Cardiac septum (tissue), 1 donor: ENCODE measurements around the gene MSH4. TPM values are rescaled to one million over a fixed set of nuclear protein-coding genes. Genes with fewer than 3 reads are reported as not detected.
A peak's percentile ranks its signal among the peaks of the same experiment; 100 is the strongest.
"Not testable (repeated sequence)": the region's sequence is repeated elsewhere in the genome, so short reads cannot be mapped to it uniquely, and the experiment has no call there.

ENCODE experiments used
- DNase-seq: peaks from one replicate; pipeline ENCODE4 v3.0.0-alpha.2; 2020; ENCODE audit warnings: low spot score
- intact Hi-C: fragments of 100-400 bp; cut with DNase I; formaldehyde crosslinking; loops from one replicate; pipeline ENCODE4 v1.14.0; 2022
- long read RNA-seq: library from polyadenylated mRNA; unstranded; transcript quantifications from one replicate; pipeline ENCODE4 v2.0.0, GENCODE V29; 2021
- total RNA-seq: library from RNA; stranded (reverse); fragmentation: NEBNext Ultra II Directional; extraction: Animal tissue kit (Norgen Biotek cat#: 25700); gene quantifications from one replicate; pipeline ENCODE4 v1.2.1, GENCODE V29; 2021
- donor health status: DM: no; HTN: no; CAD: no.

MSH4 gene
- total RNA-seq = 0.81 TPM
- long read RNA-seq, partial matches to known transcripts = 0 of 1 reads
- long read RNA-seq, other reads (novel, unspliced or antisense) = 1 of 1 reads

DNA sequence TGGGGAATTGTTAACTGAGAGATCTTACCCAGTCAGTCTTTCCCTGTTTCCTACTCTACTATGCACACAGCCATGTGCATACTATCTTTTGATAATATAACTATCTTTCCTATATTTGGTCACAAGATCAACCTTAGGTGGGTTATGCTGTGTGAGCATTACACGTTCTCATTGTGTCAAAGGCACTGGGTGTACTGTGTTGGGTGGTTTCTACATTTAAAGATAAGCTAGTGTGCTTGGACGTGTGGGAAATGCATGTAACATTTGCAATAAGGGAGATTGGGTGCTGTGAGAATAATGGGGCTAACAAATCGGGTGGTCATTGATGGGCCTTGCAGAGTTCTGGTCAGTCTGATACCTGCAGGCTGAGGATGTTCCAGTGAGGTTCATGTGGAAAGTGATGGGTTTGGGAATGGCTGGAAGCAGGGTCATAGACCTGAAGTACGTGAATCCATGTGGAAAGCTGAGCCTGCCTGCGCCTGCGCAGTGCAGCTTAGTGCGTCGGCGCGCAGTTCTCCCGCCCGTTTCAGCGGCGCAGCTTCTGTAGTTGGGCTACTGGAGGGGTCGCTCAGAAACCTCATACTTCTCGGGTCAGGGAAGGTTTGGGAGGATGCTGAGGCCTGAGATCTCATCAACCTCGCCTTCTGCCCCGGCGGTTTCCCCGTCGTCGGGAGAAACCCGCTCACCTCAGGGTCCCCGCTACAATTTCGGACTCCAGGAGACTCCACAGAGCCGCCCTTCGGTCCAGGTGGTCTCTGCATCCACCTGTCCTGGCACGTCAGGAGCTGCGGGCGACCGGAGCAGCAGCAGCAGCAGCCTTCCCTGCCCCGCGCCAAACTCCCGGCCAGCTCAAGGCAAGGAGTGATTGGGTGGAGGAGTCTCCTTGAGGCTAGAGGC lies at the start of gene MSH4:
TSS of gene MSH4 (plus strand) at position 507 of the 897 bp plus-strand sequence. CDS start at position 611, 104 bp downstream.
- no peak for DNase-seq
- intact Hi-C loops = no loop called here

GRCh38 chr1:75757210-75757609 lies 39.5 kb upstream of the MSH4 start:
- intact Hi-C loops, DNase-seq: not testable (repeated sequence)

DNA sequence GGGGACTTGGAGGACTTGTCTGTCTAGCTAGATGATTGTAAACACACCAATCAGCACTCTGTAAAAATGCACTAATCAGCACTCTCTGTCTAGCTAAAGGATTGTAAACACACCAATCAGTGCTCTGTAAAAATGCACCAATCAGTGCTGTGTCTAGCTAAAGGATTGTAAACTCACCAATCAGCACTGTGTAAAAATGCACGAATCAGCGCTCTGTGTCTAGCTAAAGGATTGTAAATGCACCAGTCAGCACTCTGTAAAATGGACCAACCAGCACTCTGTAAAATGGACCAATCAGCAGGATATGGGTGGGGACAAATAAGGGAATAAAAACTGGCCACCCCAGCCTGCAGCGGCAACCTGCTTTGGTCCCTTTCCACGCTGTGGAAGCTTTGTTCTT lies 38.1 kb upstream of the MSH4 start:
- intact Hi-C loops = not testable (repeated sequence)

DNA sequence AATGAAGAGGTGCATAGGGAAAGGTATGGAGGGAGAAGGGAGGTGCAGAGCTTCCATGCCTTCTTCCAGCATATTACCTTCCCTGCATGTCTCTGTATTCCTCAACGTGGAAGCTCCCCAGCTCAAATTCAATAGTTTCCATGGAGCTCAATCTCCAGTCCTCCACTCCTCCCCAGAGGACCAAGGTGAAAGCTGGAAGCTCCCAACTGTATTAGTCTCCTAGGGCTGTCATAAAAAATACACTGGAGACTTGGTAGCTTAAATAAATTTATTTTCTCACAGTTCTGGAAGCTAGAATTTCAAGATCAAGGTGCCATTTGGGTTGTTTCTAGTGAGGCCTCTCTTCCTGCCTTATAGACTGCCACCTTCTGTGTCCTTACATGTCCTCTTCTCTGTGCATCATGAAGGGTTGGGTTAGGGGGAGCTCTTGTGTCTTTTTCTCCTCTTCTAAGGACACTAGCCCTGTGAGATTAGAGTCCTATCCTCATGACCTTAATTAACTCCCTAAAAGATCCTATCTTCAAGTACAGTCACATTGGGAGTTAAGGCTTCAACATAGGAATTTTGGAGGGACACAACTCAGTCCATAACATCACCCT lies 32.5 kb upstream of the MSH4 start:
- intact Hi-C loops = no loop called here
- DNase-seq = no peak

More for the DNA sequence above, 38.1 kb upstream of the MSH4 start:
- not testable (repeated sequence) for DNase-seq

DNA sequence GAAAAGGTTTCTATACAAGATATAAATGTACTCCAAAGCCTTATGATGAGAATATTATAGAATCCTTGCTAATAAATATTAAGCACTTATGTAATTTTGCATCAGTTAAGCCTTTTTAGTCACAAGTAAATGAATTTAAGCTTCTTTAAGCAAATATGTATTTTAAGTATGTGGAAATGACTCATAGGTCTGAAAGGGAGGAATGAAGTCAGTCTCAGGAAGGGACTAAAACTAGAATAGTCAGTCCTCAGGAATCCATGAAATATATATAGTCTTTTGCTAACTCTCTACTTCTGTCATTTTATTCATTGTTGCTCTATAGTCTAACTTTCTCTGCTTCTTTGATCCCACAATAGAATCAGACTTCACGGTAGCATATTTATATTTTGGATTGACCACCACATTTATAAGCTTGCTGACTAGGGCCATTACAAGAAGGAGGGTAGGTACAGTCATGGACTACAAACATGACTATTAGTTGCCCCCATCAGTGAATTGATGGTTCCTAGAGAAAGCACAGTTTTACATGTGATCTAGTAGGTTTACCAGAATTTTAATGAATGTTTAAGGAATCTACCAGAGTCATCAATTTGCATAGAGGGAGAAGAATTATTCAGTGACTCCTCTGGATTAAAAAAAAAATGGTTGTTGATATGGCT lies 30.9 kb upstream of the MSH4 start:
- intact Hi-C loops = no loop called here
- DNase-seq = no peak

- DNase-seq = no peak
- intact Hi-C loops = no loop called here
Observed at GRCh38 chr1:75768016-75768415, 28.7 kb upstream of the MSH4 start.

GRCh38 chr1:75770761-75771160 lies 25.9 kb upstream of the MSH4 start:
- no peak for DNase-seq
- intact Hi-C loops = no loop called here

DNA sequence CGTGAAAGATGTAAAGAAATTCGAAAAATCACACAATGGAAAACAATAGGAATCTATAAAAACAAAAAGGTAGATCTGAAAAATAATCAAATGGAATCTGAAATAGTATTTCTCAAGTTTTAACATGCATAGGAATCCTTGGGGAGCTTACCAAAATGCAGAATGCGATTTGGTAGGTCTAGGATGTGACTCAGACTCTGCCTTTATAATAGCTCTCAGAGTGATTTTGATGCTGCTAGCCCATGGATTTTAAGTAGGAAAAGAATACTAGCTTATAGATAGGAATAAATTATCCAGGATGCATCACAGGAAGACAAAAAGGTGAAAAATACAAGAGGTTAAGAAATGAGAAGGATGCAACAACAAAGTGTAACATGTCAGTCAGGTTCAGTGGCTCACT lies 24.7 kb upstream of the MSH4 start:
- no peak for DNase-seq
- intact Hi-C loops = no loop called here

- not testable (repeated sequence) for DNase-seq
Observed at GRCh38 chr1:75777812-75778211, 18.9 kb upstream of the MSH4 start.

GRCh38 chr1:75778694-75779093 lies 18.0 kb upstream of the MSH4 start:
- intact Hi-C loops = not testable (repeated sequence)

More at GRCh38 chr1:75777812-75778211, 18.9 kb upstream of the MSH4 start:
- intact Hi-C loops = not testable (repeated sequence)

DNA sequence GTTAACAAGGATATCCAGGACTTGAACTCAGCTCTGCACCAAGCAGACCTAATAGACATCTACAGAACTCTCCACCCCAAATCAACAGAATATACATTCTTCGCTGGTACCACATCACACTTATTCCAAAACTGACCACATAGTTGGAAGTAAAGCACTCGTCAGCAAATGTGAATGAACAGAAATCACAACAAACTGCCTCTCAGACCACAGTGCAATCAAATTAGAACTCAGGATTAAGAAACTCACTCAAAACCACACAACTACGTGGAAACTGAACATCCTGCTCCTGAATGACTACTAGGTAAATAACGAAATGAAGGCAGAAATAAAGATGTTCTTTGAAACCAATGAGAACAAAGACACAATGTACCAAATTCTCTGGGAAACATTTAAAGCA lies 16.5 kb upstream of the MSH4 start:
- DNase-seq, intact Hi-C loops: not testable (repeated sequence)

More at GRCh38 chr1:75778694-75779093, 18.0 kb upstream of the MSH4 start:
- DNase-seq = not testable (repeated sequence)

- intact Hi-C loops, DNase-seq: not testable (repeated sequence)
Observed at GRCh38 chr1:75783920-75784319, 12.8 kb upstream of the MSH4 start.

- intact Hi-C loops = no loop called here
- no peak for DNase-seq
Observed at GRCh38 chr1:75785320-75785982, 11.2 kb upstream of the MSH4 start.

GRCh38 chr1:75785983-75786853 lies 10.5 kb upstream of the MSH4 start, which contains the start of gene RABGGTB:
Gene RABGGTB, plus strand, starts transcription at chr1:75786256. Its CDS starts 16 bp downstream, at chr1:75786272.
- intact Hi-C loops = loop anchor here (2.0 kb wide), 1 partner anchor 59 kb away; no protein-coding TSS in a partner anchor
- peak; percentile 97 for DNase-seq

GRCh38 chr1:75786901-75787493 lies 9.7 kb upstream of the MSH4 start:
- intact Hi-C loops = loop anchor here (2.0 kb wide), 1 partner anchor 60 kb away; no protein-coding TSS in a partner anchor

GRCh38 chr1:75787524-75787923 lies 9.2 kb upstream of the MSH4 start:
- intact Hi-C loops = loop anchor here (2.0 kb wide), 1 partner anchor 61 kb away; no protein-coding TSS in a partner anchor
- DNase-seq = no peak

More at GRCh38 chr1:75786901-75787493, 9.7 kb upstream of the MSH4 start:
- no peak for DNase-seq

- DNase-seq = no peak
- intact Hi-C loops = no loop called here
Observed at GRCh38 chr1:75789988-75790387, 6.7 kb upstream of the MSH4 start.

- intact Hi-C loops = no loop called here
- DNase-seq = no peak
Observed at GRCh38 chr1:75791022-75791421, 5.7 kb upstream of the MSH4 start.
